ENCODE results near the gene URAD.
"Not testable (repeated sequence)": the region's sequence is repeated elsewhere in the genome, so short reads cannot be mapped to it uniquely, and the experiment has no call there.

URAD gene

GRCh38 chr13:27969866-27970229, 18.6 kb downstream of the URAD start:
- no peak for DNase-seq

DNA sequence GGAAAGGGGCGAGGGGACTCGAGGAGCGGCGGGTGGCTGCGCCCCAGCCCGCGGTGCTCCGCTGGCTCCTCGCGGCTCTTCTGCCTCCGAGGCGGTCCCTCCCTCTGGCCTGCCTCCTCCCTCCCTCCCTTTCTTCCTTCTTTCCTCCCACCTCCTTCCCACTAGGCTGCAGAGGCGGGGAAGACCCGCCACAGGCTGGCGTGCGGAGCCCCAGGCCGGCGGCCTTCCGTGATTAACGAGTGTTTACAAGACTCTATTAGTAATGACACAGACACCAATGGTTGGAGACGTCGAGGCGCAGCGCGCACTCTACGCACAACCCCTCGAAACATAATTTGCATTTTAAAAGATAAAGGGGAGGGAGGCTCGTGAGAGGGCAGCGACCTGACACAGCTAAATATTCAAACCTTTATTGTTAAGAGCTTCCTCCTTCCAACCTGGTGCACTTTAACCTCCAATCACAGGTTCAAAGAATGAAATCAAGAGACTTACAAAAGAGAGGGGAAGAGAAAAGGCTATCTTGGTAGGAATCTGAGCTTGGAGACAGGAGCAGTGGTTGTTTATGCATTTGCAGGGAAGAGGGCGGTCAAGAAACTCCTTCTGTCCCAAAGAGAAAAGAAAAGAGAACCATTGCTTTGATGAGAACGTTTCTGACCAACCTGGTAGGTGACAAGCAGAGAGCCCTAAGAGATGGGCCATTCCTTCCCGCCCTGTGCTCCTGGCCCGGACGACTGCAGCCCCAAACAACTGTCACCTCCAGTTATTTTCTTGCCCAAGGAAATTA, 19.2 kb downstream of the URAD start, which contains the start of gene CDX2:
TSS of gene CDX2 (minus strand) at position 234 of the 784 bp plus-strand sequence. CDS start 309 bp downstream, outside the sequence.
- DNase-seq = no peak

- peak; percentile 13 for DNase-seq
Observed at GRCh38 chr13:27968316-27969081, 20.0 kb downstream of the URAD start.

DNA sequence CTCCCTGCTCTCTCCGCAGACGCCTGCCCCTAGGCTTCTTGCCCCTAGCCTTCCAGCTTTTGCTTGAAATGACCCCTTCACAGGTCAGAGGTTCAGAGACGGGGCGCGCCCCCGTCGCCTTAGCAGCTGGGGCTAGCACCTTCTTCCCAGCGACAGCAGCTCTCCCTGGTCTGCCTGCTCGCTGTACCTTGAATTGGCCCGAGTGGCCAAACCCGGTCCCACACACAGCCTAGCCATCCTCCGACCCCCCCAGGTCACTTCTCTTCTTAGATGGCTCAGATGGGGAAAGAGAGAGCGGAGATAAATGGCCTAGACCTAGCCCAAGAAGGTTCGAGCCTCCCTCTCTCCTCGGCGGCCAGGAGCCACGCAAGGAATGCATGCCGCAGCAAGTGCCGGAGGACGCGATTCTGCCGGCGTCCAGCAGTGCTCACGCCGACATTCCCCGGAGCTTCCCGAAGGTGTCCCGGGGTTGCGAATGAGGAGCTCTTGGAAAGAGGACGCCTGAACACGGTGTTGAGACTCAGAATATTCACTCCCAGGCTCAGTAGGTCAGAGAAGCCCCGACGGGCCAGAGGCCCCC, 20.7 kb downstream of the URAD start:
- DNase-seq = peak; percentile 31

GRCh38 chr13:27967203-27967735, 21.2 kb downstream of the URAD start:
- DNase-seq = no peak

GRCh38 chr13:27966641-27967202, 21.8 kb downstream of the URAD start:
- DNase-seq = no peak

DNA sequence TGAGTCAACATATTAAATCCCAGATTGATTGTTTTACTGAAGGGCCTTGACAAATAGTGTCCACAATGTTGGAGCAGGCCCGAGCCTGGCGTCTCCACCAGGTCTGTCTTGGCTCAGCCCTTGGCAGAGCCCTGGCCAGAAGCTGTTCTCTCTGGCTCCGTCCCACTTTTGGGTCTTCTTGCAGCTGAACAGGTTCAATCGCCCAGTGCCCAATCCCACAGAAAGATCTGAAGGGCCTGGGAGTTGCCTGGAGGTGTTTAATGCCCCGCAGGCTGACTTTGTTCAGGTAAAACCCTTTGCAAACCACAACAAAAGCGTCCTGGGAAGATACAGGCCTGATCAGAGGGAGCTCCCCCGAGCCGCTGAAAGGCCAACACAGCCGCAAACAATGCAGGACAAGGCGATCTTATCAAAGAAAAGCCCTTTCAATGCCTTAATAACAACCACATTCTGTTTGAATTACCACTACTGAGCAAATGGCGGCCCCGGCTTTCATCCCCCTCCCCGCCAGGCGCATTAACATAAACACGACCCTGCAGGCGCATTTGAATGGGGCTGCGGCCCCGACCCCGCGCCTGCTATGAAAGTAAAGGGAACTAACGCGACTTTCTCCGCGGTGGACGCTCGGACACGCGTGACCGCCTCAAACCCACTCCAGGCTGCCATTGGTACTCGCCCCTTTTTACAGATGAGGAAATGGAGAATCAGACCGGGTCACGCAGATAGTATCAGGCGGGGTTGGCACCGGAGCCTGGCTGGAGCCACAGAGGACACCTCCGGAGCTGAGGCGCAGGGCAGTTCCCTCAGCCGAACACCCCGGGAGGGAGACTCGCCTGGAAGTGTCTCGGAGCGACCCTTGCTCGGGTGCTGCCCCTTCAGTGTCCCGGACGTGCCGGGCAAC, 22.5 kb downstream of the URAD start:
- no peak for DNase-seq

GRCh38 chr13:27965343-27965739, 23.2 kb downstream of the URAD start:
- no peak for DNase-seq

DNA sequence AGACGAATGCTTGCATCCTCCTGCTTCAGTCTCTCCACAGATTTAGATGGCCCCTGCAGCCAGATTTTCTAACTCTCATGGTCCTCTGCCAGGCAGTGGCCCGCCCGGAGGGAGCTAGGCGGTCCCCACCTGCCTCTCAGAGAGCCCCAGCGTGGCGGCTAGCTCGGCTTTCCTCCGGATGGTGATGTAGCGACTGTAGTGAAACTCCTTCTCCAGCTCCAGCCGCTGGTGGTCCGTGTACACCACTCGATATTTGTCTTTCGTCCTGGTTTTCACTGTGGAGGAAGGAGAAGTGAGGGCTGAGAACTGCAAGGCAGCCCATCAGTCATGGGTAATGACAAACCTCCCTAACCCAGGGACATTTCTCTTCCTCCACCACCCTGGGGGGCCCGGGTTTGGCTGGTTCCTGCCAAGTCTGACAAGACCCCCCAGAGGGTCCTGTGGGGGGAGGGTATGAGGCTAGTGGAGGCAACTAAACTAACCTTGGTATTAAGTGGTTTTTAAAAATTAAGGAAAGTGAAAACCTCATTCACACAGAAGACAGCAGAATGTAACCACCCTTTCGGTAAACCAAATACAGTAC, 23.7 kb downstream of the URAD start:
- no peak for DNase-seq

DNA sequence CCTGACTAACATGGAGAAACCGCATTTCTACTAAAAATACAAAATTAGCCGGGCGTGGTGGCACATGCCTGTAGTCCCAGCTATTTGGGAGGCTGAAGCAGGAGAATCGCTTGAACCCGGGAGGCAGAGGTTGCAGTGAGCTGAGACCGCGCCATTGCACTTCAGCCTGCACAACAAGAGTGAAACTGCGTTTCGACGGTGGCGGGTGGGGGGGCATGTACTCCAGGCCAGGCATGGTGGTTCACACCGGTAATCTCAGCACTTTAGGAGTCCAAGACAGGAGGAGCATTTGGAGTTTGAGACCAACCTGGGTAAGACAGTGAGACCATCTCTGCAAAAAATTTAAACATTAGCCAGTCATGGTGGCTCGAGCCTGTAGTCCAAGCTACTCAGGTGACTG, 24.3 kb downstream of the URAD start:
- DNase-seq = not testable (repeated sequence)

- DNase-seq = no peak
Observed at GRCh38 chr13:27963491-27963890, 25.0 kb downstream of the URAD start.

DNA sequence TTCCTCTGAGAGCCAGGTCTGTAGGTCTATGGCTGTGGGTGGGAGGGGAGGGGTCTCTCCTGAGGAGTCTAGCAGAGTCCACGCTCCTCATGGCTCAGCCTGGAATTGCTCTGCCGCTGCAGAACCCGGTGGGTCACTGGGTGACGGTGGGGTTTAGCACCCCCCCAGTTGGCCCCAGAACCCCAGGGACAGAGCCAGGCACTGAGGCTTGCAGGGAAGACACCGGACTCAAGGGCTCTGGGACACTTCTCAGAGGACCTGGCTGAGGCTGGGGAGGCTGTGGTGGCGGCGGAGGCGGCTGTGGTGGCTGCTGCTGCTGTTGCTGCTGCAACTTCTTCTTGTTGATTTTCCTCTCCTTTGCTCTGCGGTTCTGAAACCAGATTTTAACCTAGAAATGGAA, 25.5 kb downstream of the URAD start:
- no peak for DNase-seq

DNA sequence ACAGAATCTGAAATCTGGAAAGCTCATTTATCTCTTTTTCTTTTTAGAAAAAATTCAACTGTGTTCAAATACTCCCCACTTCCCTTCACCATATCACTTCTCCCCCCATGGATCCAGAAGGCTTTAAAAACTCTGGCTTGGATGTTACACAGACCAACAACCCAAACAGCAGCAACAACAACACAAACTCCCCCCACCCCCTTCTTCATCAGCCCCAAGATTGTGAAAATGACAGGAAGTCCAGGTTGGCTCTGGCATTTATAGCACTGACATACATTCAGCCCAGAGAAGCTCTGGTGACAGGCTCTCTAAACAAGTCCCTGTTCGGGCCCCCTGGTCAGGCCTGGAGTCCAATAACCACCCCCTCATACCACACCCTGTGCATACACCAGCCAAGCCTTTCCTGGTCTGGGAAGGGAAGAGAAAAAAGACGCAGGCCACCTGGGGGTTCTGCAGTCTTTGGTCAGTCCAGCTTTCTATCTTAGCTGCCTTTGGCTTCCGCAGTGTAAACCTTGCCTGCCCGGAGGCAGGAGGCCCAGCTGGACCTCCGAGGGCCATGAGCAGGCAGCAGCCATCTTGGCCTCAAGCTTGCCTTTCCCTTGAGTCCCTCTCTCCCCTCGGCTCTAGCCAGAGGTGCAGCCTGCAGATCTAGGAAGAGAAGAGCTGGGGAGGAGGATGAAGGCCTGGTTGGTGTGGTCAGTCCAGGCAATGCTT, 26.2 kb downstream of the URAD start:
- DNase-seq = no peak

DNA sequence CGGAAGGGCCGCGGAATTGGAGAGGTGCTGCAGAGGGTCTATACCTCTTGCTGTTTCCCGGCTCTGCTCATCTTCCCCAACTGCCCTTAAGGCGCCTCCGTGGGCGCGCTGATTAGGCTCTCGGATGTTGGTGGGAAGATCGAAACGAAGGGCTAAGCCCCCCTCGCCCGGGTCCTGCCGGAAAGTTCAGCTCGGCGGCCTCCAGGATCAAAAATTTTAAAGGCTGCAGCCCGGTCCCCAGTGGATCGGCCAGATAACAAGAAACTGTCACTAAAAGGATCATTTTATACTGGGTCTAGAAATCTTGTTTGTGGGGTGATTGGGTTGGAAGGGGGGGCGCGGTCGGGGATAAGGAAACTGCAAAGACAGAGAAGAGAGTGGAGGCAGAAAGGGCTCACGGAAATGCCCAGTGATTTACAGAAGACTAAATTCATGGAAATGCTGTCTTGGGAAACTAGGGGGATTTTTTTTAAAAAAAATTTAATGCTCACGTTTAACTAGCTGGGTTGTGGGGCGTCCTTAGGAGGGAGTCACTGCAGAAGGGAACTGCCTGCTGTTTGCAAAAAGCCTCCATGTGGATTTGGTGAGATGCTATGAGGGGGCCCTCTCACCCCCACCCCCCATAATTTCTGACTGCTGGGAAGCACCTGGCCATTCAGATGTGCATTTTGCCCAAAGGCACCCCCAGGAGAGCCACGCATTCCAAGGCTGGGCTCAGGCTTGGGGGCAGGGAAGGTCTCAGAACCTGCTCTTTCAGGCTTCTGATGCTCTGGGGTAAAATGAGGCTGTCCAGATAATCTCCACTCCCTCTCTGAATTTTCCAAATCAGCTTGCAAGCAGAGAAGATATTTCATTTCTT, 27.0 kb downstream of the URAD start:
- no peak for DNase-seq

DNA sequence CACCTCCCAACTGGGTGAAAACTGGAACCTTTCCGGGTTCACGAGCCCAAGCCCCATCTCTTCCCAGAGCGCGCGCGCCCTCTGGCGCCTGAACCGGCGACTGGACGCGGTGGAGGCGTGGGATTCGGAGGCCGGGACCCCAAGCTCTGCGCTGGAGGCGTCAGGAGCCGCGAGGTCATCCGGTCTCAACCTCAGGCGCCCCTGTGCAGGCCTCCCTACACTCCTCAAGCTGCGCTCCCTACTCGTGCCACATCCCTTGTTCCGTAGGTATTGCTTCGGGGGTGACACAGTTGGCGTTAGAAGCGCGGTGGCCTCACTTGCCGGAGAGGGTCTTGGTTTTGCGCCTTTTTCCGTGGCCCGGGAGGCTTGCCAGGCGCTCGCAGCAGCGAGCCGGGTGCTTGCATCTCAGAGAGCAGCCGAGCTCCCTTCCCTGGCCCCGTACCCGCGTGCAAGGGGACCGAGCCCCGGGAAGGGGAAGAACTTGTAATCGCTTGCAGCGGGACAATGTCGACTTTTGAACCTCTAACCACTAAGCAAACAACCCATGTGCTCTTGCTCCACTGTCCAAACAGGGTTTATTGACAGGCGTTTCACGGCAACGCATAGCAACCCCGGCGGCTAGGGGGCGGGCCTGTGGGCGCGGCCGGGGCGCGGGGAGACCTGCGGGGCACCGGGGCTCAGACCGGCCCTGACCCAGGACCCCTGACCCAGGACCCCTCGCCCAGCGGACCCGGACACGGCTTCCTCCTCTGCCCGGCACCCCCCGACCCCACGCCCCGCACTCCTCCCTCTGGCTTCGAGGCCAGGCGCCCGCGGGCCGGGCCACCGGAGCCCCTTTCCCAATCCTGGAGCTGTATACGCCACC, 27.9 kb downstream of the URAD start:
- peak; percentile 27 for DNase-seq

DNA sequence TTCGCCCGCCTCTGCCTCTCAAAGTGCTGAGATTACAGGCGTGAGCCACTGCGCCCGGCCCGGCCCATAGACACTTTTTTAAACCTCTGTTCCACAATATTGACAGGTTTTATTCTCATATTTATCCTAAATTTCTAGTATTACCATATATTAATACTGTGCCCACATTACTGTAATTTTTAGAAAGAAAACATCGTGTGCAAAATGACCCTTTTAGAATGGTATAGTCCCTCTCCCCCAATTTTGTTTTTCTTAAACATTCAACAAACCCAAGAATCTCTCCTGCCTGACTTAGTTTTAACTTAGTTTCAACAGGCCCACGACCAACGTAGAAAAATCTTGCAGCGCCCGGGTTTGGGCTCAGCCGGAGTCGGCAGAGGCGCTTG, 28.5 kb downstream of the URAD start:
- DNase-seq = no peak

GRCh38 chr13:27956576-27957300, 31.8 kb downstream of the URAD start:
- DNase-seq = no peak

- no peak for DNase-seq
Observed at GRCh38 chr13:27955014-27955591, 33.4 kb downstream of the URAD start.

Measured in EL (cell line).